SK-N-SH (cell line): ENCODE measurements around the gene ATP5PB.

Experiments used
- FOXM1 ChIP-seq: IDR thresholded peaks from 2 replicates; pipeline ENCODE4 v1.4.0; 2012; ENCODE audit warnings: low read depth, mild to moderate bottlenecking
- TEAD4 ChIP-seq: IDR thresholded peaks from 2 replicates; pipeline ENCODE4 v1.4.0; 2012; ENCODE audit warnings: mild to moderate bottlenecking, borderline replicate concordance; ENCODE audit not compliant: insufficient read depth
- TF ChIP-seq, protein P1 (sequence below): fragments of 200-600 bp; sonication (generic); IDR thresholded peaks from 2 replicates; pipeline ENCODE4 v1.6.1; 2017; ENCODE audit warnings: antibody characterized with exemption, mild to moderate bottlenecking, moderate library complexity

DNA sequence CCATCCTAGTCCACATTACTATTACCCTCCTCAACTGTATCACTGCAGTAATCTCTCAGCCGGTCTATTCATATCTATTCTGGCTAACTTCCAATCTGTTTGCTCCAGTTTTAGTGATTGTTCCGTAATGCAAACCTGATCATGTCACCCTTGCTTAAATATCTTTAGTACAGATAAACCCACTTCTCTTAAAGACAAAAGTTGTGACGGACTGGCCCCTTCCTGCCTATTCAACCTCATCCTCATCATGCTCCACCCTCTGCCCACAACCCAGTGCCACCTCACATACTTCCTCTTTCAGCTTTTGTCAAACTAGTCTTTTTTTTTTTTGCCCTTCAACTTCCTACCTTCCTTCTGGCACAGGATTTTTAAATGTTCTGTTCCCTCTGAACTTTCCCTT lies 21.7 kb downstream of the ATP5PB start:
- TF ChIP-seq, protein P1, sequence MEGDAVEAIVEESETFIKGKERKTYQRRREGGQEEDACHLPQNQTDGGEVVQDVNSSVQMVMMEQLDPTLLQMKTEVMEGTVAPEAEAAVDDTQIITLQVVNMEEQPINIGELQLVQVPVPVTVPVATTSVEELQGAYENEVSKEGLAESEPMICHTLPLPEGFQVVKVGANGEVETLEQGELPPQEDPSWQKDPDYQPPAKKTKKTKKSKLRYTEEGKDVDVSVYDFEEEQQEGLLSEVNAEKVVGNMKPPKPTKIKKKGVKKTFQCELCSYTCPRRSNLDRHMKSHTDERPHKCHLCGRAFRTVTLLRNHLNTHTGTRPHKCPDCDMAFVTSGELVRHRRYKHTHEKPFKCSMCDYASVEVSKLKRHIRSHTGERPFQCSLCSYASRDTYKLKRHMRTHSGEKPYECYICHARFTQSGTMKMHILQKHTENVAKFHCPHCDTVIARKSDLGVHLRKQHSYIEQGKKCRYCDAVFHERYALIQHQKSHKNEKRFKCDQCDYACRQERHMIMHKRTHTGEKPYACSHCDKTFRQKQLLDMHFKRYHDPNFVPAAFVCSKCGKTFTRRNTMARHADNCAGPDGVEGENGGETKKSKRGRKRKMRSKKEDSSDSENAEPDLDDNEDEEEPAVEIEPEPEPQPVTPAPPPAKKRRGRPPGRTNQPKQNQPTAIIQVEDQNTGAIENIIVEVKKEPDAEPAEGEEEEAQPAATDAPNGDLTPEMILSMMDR = no peak
- no peak for TF ChIP-seq FOXM1
- no peak for TF ChIP-seq TEAD4
